Stimulated activated effector memory CD8-positive, alpha-beta T cell treated with anti-CD3 and anti-CD28 coated beads, Interleukin-12 subunit alpha, Interleukin-12 subunit beta, amount 100 ng/mL, for 72 hours (primary cell): ENCODE results near the gene JAGN1.

Experiments used
- ATAC-seq: fragments of 150-1000 bp; cut with Tn5 transposase; 2 replicates; pipeline ENCODE4 v1.10.0; 2021
- DNase-seq, 2 donors: peaks; one replicate each; pipeline ENCODE4 v3.0.0; 2021 to 2022; ENCODE audit warnings: low spot score in 2 of 2
- H3K27ac Mint-ChIP-seq: one replicate; pipeline ENCODE4 v1.8.0; 2022; ENCODE audit warnings: mild to moderate bottlenecking, mixed read lengths
- H3K36me3 Mint-ChIP-seq: one replicate; pipeline ENCODE4 v1.8.0; 2022; ENCODE audit warnings: mild to moderate bottlenecking, mixed read lengths
- H3K4me1 Mint-ChIP-seq: one replicate; pipeline ENCODE4 v1.8.0; 2022; ENCODE audit warnings: mixed read lengths
- H3K4me3 Mint-ChIP-seq: one replicate; pipeline ENCODE4 v1.8.0; 2022; ENCODE audit warnings: mild to moderate bottlenecking, mixed read lengths
- H3K9me3 Mint-ChIP-seq: one replicate; pipeline ENCODE4 v1.8.0; 2022; ENCODE audit warnings: mixed read lengths

The JAGN1 gene

DNA sequence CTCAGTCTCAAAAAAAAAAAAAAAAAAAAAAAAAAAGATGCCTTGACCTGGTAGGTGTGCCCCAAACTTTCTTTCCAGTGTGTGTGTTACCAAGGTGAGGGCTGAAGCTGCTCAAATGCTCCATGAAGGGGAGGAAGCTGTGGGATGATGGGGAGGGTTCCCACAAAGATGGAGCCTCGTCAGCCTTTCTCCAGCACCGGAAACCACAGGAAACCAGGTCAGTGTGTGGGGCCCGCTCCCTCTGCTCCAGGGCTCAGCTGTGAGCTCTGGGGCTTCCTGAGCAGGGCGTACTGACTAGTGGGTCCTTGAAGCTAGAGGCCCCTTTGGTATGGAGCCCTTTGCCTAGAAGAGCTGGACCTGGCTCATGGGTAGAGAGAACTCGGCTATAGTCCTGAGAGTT, 11.6 kb downstream of the JAGN1 start:
- Mint-ChIP-seq H3K36me3 (peaks cover 5% of the 10 kb centered on the region), H3K9me3 (no peaks in the 10 kb centered on the region), H3K27ac (peak overlapping the region; percentile 86), H3K4me1 (peaks cover 39% of the 10 kb centered on the region), H3K4me3 (peak overlapping the region; percentile 79)
- ATAC-seq: peak; percentile 73
- no peak for DNase-seq

DNA sequence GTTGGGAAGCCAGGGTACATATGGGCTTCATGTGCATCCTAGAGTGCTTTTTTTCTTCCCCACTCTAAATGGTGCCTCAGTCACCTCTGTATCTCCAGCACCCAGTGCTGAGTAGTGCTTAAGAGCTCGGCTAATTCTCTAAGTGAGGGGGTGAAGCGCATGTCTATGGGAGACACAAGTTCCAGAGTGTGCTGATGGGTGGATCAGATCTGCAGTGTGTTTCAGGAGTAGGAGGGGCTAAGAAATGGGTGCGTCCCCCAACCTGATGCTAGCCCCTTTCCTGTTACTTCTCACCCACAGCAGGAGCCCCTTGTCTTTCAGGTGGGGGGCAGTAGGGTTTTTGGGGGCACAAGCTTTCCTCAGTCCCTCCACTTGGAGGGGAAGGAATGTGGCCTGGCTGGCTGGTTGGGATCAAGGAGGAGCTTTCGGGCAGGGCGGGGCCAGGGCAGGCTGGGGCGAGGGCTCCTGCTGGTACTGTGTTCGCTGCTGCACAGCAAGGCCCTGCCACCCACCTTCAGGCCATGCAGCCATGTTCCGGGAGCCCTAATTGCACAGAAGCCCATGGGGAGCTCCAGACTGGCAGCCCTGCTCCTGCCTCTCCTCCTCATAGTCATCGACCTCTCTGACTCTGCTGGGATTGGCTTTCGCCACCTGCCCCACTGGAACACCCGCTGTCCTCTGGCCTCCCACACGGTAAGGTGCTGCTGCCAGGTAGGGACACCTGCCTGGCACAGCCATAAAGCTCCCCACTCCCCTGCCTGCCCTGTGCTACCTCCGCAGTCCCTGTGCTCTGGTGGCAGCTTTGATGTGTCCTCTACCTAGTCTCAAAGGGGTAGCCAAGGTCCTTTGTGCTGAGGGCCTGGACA, 12.2 kb downstream of the JAGN1 start, which contains the start of gene IL17RE:
Gene IL17RE (plus strand): TSS at position 477 of the 866 bp plus-strand sequence. CDS start 85 bp downstream, at position 562.
- ATAC-seq: peak; percentile 84
- DNase-seq: peak in 1 of 2 donors; percentile 15
- Mint-ChIP-seq H3K36me3 (peaks cover 6% of the 10 kb centered on the region), H3K4me3 (peak within 1 kb of the TSS; percentile 79), H3K27ac (peak within 1 kb of the TSS; percentile 86), H3K9me3 (no peaks in the 10 kb centered on the region), H3K4me1 (peaks cover 39% of the 10 kb centered on the region)

DNA sequence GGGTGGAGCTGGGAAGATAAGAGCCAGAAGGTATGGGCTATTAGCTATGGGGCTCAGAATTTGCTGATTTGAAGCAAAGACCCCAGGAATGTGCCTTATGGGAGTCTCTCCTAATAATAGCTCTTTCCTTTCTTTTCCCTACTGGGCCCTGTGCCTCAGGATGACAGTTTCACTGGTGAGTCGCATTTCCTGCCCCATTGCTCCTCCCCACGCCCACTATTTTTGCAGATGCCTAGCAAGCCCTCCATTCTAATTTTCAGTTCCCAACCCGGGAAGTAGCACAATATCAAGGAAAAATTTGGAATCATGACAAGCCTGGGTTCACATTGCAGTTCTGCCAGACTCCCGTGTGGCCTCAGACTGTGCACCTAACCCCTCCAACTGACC, 12.8 kb downstream of the JAGN1 start:
- ATAC-seq (peak; percentile 25), DNase-seq (no peak)
- Mint-ChIP-seq H3K4me3 (peak overlapping the region; percentile 79), H3K4me1 (peaks cover 37% of the 10 kb centered on the region), H3K9me3 (no peaks in the 10 kb centered on the region), H3K27ac (peak overlapping the region; percentile 86), H3K36me3 (peaks cover 12% of the 10 kb centered on the region)

DNA sequence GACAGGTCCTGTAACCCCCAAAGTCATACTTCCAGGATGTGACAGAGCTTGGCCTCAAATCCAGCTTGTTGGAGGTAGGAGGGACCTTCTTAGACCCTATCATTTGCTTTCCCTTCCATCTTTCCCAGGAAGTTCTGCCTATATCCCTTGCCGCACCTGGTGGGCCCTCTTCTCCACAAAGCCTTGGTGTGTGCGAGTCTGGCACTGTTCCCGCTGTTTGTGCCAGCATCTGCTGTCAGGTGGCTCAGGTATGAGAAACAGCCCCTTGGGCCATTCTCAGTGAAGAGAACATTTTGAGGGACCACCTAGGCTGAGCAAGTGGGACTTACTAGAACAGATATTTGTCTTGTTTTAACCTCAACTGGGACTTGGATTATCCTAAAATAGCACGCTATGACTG, 13.5 kb downstream of the JAGN1 start:
- peaks cover 13% of the 10 kb centered on the region for H3K36me3 Mint-ChIP-seq

DNA sequence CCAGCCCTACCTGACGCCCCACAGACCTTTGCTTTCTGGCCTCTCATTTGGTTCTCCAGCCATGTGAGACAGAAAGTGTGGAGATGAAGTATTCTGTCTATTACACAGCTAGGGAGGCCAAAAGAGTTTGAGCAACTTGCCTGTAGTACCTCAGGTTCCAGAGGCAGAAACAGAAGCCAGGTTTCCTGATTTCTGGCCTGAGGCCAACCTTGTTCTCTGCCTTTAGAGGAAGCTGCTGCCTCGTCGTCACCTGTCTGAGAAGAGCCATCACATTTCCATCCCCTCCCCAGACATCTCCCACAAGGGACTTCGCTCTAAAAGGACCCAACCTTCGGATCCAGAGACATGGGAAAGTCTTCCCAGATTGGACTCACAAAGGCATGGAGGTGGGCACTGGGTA, 16.1 kb downstream of the JAGN1 start:
- no peak overlapping the region for H3K27ac Mint-ChIP-seq
- H3K4me1 Mint-ChIP-seq: peaks cover 45% of the 10 kb centered on the region
- H3K4me3 Mint-ChIP-seq: no peak overlapping the region
- DNase-seq: no peak
- ATAC-seq: no peak
- no peaks in the 10 kb centered on the region for H3K9me3 Mint-ChIP-seq
- peaks cover 13% of the 10 kb centered on the region for H3K36me3 Mint-ChIP-seq

More for the DNA sequence above, 13.5 kb downstream of the JAGN1 start:
- DNase-seq (no peak), ATAC-seq (no peak)
- H3K4me1 Mint-ChIP-seq: peaks cover 31% of the 10 kb centered on the region
- peak overlapping the region; percentile 86 for H3K27ac Mint-ChIP-seq
- no peaks in the 10 kb centered on the region for H3K9me3 Mint-ChIP-seq
- H3K4me3 Mint-ChIP-seq: peak overlapping the region; percentile 79

DNA sequence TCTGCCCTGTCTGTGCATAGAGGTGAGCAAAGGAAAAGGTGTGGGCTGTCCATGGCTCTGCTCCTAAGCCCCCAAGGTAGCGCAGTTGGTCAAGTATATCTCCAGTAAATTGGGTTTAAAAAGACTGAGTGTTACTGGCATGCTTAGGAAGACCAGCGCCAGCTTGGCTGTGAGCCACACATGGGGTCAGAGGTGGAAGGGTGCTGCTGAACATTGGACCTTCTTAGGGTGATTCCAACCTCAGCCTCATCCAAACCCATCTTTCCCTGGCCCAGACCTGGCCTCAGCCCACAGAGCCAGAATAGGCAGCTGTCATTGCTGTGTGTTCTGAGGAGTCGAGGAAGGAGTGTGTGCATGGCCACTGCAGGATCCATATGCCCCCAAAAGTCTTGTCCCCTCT, 17.9 kb downstream of the JAGN1 start:
- H3K4me3 Mint-ChIP-seq: no peak overlapping the region
- no peak overlapping the region for H3K27ac Mint-ChIP-seq
- H3K9me3 Mint-ChIP-seq: no peaks in the 10 kb centered on the region
- DNase-seq (no peak), ATAC-seq (no peak)
- H3K36me3 Mint-ChIP-seq: peaks cover 18% of the 10 kb centered on the region
- H3K4me1 Mint-ChIP-seq: peaks cover 38% of the 10 kb centered on the region

DNA sequence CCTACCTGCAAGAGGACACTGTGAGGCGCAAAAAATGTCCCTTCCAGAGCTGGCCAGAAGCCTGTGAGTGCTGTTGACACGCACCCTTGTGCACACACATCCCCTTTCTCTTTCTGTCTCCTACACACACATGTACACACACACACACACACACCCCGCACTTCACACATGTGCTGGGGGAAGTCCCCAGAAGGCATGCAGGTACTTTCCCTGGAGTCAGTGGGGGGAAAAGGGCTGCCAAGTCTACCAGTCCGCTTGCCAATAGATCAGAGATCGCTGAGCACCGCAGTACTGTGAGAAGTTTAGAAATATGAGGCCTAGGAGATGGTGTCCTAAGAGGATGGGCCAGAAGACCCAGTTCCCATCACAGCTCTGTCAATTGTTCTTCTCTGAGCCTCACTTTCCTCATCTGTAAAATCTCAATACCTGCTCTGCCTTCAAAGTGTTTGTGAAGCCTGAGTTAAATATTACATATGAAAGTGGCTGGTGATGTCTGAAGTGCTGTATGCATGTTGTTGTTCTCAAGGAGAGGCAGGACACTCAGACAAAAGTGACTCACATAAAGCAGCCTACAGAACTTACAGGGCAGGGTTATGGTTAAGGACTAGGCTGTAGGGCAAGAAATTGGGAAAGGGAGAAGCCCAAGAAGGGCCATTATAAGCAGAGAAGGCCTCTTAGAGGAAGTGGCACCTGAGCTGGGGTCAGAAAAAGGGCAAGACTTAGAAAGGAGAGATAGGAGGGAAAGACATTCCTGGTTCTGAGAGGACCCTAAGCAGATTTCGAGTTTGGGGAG, 19.0 kb downstream of the JAGN1 start:
- ATAC-seq (no peak), DNase-seq (no peak)
- H3K27ac Mint-ChIP-seq: peak overlapping the region; percentile 52
- no peaks in the 10 kb centered on the region for H3K9me3 Mint-ChIP-seq
- peaks cover 18% of the 10 kb centered on the region for H3K36me3 Mint-ChIP-seq
- H3K4me3 Mint-ChIP-seq: no peak overlapping the region
- H3K4me1 Mint-ChIP-seq: peaks cover 29% of the 10 kb centered on the region

DNA sequence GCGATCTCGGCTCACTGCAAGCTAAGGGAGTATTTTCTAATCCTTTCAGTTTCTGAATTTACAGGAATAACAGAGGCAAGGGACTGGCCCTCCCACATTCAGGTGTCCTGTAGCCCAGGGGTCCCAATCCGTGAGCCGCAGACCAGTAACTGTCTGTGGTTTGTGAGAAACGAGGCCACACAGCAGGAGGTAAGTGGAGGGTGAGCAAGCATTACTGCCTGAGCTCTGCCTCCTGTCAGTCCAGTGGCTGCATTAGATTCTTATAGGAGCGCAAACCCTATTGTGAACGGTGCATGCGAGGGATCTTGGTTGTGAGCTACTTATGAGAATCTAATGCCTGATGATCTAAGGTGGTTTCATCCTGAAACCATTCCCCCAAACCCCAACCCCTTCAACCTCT, 21.5 kb downstream of the JAGN1 start:
- ATAC-seq: no peak
- H3K4me1 Mint-ChIP-seq: peaks cover 42% of the 10 kb centered on the region
- DNase-seq: no peak
- H3K27ac Mint-ChIP-seq: peak overlapping the region; percentile 43
- no peaks in the 10 kb centered on the region for H3K9me3 Mint-ChIP-seq
- H3K4me3 Mint-ChIP-seq: no peak overlapping the region
- H3K36me3 Mint-ChIP-seq: peaks cover 18% of the 10 kb centered on the region

DNA sequence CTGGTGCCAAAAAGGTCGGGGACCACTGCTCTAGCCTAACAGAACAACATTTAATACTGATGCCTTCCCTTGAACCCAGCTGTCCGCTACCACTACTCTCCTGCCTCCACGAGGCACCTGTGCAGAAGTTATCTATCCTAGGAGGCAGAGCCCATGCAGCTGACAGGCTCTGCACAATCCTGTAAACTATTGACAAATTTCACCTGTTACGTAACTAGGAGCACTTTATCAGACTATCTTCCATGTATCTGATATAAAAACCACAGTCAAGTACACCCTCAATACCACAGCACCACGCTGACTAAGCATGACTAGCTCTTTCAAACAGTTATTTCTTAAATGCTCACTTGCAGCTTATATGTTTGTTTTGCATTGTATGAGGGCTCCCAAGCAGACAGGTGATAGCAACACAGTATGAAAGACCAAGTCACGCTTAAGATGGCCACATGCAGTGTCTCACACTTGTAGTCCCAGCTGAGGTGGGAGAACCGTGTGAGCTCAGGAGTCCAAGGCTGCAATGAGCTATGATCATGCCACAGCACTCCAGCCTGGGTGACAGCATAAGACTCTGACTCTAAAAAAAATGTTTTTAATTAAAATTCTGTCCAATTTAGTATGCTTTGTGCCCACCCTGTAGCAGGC, 22.0 kb downstream of the JAGN1 start:
- H3K36me3 Mint-ChIP-seq: peaks cover 18% of the 10 kb centered on the region
- H3K9me3 Mint-ChIP-seq: no peaks in the 10 kb centered on the region

DNA sequence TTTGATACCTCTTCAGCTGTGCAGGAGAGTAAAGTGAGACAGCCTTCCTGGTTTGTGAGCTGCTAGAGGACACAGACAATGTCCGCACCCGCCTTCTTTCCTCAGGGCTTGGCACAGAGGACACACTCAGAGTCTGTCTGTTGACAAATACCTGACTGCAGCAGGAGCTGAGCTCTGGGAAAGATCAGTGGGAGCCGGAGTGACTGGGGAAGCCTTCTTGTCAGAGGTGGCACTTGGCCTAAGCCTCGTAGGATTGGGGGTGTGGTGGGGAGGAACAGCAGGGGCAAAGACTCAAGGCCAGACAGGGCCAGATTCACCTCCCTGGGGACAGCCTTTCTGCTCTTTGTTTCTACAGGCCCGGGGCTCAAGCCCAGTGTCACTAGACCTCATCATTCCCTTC, 23.2 kb downstream of the JAGN1 start:
- peaks cover 44% of the 10 kb centered on the region for H3K4me1 Mint-ChIP-seq
- H3K9me3 Mint-ChIP-seq: no peaks in the 10 kb centered on the region
- no peak overlapping the region for H3K27ac Mint-ChIP-seq
- DNase-seq: no peak
- no peak overlapping the region for H3K4me3 Mint-ChIP-seq
- peaks cover 10% of the 10 kb centered on the region for H3K36me3 Mint-ChIP-seq
- no peak for ATAC-seq

More for the DNA sequence above, 22.0 kb downstream of the JAGN1 start:
- peak overlapping the region; percentile 30 for H3K27ac Mint-ChIP-seq
- peaks cover 44% of the 10 kb centered on the region for H3K4me1 Mint-ChIP-seq
- no peak overlapping the region for H3K4me3 Mint-ChIP-seq
- ATAC-seq (peak; percentile 70), DNase-seq (no peak)

DNA sequence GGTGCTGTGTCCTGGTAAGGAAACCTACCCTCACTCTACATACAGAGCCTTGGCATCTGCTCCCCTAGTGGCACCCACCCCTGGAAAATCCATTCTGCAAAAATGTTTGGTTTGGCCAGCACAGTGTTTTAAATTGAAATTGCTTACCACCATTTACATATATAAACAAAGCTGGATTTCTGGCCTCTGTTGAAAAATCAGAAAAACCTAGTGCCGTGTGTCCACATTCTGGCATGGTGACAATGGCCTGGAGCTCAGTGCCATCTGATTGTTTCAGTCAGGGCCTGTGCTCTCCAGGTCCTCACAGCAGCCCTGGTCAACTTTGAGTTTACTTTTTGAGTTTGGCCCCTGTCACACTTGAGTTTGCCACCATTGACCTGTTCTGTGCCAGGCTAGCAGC, 23.6 kb downstream of the JAGN1 start:
- ATAC-seq (no peak), DNase-seq (no peak)
- Mint-ChIP-seq H3K4me3 (no peak overlapping the region), H3K36me3 (peaks cover 10% of the 10 kb centered on the region), H3K27ac (no peak overlapping the region), H3K9me3 (no peaks in the 10 kb centered on the region), H3K4me1 (peaks cover 43% of the 10 kb centered on the region)

DNA sequence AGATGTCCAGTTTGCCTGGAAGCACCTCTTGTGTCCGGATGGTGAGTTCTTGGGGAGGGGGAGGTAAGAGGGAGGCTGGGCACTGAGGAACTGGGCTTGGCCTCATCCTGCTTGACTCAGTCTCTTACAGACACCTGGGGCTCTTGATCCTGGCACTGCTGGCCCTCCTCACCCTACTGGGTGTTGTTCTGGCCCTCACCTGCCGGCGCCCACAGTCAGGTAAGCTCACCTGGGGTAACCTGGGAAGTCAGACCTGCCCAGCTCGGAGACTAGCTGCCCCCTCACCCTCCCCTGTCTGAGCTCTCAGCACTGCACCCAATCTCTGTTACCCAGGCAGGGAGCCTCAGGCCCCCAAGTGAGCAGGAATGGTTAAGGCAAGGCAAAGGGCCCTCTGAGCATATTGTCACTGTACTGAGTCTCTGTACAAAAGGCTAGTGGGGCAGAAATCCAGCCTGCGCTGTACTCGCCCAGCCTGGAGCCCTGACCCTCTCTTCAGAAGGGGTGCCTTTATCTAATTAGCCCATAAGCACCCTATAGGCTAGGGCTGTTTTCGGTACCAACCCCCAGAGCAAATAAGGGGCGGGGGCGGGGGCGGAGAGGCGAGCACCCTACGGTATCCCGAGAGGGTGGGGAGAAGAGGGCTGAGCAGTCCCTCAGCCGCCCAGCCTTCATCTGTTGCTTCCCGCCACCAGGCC, 24.3 kb downstream of the JAGN1 start:
- peaks cover 36% of the 10 kb centered on the region for H3K4me1 Mint-ChIP-seq
- peak overlapping the region; percentile 64 for H3K4me3 Mint-ChIP-seq
- no peak overlapping the region for H3K27ac Mint-ChIP-seq
- H3K9me3 Mint-ChIP-seq: no peaks in the 10 kb centered on the region
- peaks cover 10% of the 10 kb centered on the region for H3K36me3 Mint-ChIP-seq
- DNase-seq: no peak
- ATAC-seq: no peak

DNA sequence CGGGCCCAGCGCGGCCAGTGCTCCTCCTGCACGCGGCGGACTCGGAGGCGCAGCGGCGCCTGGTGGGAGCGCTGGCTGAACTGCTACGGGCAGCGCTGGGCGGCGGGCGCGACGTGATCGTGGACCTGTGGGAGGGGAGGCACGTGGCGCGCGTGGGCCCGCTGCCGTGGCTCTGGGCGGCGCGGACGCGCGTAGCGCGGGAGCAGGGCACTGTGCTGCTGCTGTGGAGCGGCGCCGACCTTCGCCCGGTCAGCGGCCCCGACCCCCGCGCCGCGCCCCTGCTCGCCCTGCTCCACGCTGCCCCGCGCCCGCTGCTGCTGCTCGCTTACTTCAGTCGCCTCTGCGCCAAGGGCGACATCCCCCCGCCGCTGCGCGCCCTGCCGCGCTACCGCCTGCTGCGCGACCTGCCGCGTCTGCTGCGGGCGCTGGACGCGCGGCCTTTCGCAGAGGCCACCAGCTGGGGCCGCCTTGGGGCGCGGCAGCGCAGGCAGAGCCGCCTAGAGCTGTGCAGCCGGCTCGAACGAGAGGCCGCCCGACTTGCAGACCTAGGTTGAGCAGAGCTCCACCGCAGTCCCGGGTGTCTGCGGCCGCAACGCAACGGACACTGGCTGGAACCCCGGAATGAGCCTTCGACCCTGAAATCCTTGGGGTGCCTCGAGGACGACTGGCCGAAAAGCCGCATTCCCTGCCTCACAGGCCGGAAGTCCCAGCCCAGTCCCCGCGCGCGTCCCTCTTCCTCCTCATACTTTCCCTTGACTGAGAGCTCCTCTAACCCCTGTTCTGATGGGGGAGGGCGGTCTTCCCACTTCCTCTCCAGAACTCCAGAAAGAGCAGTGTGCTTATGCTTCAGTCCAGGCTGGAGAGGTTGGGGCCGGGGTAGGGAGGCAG, 25.1 kb downstream of the JAGN1 start:
- peak; percentile 53 for ATAC-seq
- Mint-ChIP-seq H3K27ac (no peak overlapping the region), H3K4me1 (peaks cover 32% of the 10 kb centered on the region), H3K4me3 (peak overlapping the region; percentile 64), H3K9me3 (no peaks in the 10 kb centered on the region), H3K36me3 (peaks cover 10% of the 10 kb centered on the region)
- DNase-seq: no peak

DNA sequence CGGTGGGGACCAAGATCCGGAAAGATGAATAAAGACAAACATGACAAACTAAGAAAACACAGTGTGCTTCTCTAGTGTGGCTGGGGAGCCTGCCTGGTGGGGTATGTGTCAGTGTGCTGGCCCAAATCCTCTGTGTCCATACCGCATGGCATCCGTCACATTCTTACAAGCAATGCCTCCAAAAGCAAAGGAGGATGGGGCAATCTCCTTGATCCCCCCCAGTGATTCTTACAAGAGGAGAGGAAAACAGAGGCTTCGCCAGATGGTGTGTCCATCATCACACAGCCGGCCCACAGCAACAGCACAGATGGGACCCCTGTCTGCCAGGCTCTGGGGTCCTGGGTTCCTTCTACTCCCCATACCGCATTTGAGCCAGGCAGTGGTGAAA, 25.9 kb downstream of the JAGN1 start:
- H3K9me3 Mint-ChIP-seq: no peaks in the 10 kb centered on the region
- peaks cover 27% of the 10 kb centered on the region for H3K4me1 Mint-ChIP-seq
- H3K27ac Mint-ChIP-seq: no peak overlapping the region

More for the DNA sequence above, 25.9 kb downstream of the JAGN1 start:
- Mint-ChIP-seq H3K36me3 (peaks cover 10% of the 10 kb centered on the region), H3K4me3 (peak overlapping the region; percentile 64)
- ATAC-seq: no peak
- no peak for DNase-seq
